HG03439 (cell line): ENCODE data around the gene ITPK1.

Experiments used
- ATAC-seq: cut with Tn5 transposase; IDR thresholded peaks from one replicate; pipeline ENCODE4 v1.9.1; 2021; ENCODE audit warnings: mild to moderate bottlenecking, moderate library complexity; ENCODE audit not compliant: unreplicated experiment

Gene ITPK1

DNA sequence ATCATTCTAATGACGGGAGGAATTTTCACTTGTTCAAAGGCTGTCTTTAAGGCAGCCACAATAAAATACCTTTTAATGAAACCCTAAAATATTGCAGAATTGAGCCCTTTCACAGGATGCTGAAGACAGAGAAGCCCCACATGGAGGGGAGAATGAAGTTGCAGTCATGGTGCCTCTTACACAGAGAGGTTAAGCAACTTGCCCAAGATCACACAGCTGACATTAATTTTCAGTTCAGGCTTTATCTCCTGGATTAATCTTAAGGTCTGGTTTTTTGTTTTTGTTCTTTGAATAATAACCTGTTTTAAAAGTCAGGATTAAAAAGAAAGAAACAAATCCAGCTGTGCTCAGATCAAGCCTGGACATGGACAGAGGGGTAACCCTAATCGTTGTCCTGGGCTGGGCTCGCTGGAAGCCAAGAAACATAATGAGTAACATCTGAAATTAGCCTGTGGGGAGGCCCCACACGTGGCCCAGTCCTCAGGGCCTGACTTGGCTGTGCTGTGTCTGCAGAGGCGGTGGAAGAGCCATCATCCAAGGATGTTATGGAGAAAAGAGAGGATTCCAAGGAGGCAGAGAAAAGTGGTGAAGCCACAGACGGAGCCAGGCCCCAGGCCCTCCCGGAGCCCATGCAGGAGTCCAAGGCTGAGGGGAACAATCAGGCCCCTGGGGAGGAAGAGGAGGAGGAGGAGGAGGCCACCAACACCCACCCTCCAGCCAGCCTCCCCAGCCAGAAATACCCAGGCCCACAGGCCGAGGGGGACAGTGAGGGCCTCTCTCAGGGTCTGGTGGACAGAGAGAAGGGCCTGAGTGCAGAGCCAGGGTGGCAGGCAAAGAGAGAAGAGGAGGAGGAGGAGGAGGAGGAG, 184.8 kb downstream of the ITPK1 start:
- ATAC-seq: no peak

DNA sequence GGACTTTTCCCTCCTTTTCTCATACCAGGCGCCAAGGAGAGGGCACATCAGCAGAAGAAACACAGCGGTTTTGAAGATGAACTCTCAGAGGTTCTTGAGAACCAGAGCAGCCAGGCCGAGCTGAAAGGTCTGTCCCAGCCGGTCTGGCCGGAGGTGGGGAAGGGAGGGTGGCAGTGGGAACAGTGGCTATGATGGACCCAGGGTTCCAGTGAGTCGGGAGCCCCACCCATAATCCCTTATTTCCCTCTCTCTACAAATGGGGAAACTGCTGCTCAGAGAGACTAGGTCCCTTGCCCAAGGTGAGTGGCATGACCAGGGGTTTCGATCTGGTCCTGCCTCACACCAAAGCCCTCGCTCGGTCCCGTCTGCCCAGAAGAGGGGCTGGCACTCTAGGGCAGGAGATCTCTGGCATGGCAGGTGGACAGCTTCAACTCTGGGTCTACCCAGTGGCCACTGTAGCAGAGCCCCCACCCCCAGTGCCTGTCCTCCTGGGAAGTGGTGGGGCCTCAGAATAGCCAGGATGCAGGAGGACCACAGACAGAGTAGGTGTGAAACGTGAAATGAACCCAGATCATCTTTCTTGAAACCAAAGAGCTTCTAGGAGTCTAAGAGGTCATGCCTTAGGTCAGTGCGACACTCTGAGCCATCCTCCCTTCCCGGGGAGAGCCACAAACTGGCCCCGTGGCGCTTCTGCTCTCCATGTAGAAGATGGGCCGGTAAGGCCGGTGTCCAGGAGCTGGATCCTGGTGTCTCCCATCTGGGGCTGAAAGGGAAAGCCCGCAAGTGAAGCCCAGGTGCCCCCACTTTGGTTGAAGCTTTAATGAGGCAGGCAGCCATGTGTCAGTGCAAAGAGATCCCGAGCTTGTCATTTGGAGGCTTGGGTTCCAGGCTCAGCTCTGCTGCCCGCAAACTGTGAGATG, 185.8 kb downstream of the ITPK1 start:
- ATAC-seq: no peak

GRCh38 chr14:92928961-92929688, 186.6 kb downstream of the ITPK1 start:
- ATAC-seq: no peak

GRCh38 chr14:92928258-92928629, 187.5 kb downstream of the ITPK1 start:
- ATAC-seq: no peak

DNA sequence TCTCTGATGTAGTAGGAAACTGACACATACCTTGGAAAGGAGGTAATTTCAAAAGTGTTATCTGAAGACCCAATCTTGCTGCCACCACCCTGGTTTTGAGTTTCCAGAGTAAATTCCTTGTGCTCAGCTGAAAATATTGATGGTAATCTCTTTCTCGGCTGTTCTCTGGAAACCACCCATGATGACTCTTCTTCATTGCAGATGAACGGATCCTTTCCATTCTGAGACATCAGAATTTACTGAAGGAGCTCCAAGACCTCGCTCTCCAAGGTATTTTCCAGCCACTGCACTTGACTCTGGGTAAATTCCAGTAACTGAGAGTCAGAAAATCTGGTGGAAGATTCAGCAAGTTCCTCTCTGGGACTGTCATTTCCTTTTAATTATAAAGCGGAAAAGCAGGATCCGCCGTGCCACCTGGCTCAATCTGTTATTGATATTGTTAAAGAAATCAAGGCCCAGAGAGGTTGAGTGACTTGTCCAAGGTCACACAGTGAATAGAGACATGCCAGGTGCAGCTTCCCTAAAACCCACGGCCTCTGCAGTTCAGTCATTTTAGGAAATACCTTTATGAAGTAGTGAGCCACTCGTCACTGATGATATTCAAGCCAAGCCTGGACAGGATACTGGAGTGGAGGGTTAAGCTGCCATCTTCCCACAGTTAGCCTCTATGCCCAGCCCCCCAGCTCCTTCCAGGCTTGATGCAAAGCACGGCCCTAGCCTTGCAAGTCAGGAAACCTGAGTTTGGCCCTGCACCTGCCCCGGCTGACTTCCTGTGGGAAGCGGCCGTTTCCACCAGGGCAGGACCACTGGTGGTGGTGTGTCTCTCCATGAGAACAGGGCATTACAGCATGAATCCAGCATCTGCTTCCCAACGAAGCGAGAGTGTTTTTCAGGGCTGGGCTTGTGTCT, 188.1 kb downstream of the ITPK1 start:
- ATAC-seq: no peak

GRCh38 chr14:92926931-92927330, 188.8 kb downstream of the ITPK1 start:
- no peak for ATAC-seq

- no peak for ATAC-seq
These were observed 189.4 kb downstream of the ITPK1 start for GRCh38 chr14:92926180-92926845.

DNA sequence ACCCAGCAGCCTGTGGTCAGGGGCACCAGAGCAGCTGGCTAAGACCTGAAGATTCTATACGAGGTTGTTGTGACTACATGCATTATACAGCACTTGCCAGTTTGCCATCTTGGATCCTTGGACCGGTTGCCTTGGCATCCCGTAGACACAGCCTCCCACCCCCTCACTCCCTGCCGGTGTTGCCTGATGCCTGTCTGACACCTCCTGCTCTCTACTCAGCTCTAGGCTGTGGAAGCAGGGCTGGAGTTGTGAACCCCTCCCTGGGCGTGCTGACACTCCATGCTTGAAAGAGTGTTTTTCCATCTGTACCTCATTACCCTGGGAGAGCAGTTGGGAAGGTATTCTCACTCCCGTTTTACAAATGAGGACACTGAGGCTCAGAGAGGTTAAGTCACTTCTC, 190.3 kb downstream of the ITPK1 start:
- ATAC-seq: no peak

DNA sequence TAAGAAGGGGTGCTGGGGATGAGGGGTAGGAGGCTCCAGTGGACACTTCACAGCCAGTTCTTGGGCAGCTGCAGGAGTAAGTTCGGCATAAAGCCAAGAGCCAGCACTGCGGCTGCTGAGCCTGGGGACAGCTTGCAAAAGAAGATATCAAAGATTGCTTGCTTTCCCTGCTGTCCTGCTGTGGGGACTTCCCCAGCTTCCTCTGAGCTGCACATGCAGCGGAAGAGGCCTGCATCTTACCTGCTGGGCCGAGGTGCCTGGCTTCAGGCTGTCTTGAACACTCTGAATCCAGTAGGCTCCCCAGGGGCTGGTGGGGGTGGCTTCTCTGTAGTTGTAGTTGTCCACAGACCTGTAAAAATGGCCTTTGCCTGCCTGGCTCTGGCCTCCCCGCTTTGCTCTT, 191.5 kb downstream of the ITPK1 start:
- no peak for ATAC-seq

DNA sequence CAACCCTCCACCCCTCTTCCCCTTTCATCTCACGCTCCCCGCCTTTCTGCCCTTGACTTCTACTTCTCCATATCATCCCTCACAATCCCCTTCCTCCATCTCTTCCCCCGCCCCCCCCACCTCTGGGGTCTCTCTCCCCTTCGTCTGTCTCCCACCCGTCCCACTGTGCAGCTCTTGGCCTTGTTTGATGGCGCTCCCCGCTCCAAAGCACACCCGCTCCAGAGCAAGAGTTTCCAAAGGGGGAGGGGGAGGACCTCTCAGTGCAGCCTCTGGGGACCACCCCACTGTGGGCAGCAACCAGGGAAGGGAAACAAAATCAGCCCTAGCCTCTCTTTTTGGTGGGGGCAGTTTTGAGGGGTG, 192.0 kb downstream of the ITPK1 start:
- ATAC-seq: no peak

DNA sequence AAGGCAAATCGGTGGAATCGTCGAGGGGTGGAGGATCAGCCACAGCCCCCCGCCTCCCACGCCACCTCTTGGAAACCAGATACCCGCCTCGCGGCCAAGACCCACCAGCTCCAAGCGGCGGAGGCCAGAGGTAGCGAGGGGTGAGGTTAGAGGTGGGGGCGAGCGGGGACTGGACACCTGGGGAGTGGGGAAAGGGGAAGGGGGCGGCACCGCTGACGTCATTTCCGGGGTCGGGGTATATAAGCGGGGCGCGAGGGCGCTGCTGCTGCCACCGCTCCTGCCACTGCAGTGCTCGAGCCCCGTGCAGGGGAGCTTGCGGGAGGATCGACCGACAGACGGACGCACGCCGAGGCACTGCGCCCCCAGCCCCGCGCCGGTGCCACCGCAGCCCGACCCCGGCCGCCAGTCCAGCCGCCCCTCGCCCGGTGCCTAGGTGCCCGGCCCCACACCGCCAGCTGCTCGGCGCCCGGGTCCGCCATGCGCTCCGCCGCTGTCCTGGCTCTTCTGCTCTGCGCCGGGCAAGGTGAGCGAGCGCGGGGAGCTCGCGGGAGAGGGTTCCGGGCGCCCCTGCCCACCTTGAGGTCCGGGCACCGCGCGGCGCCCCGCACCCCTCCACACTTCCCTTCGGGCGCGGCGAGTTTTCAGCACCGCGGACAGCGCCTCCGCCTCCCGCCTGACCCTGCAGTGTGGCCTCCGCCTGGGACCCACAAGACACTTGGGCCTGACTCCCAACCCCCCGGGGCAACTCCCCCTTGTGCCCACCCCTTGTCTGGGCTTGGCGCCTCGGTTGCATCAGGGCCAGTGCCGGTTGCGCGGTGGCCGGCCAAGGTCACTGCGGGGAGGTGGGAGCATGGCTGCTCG, 192.6 kb downstream of the ITPK1 start, which contains the start of gene CHGA:
CHGA (plus strand) TSS at position 268 of the 861 bp plus-strand sequence; CDS start at position 478, 210 bp downstream.
- ATAC-seq: no peak

DNA sequence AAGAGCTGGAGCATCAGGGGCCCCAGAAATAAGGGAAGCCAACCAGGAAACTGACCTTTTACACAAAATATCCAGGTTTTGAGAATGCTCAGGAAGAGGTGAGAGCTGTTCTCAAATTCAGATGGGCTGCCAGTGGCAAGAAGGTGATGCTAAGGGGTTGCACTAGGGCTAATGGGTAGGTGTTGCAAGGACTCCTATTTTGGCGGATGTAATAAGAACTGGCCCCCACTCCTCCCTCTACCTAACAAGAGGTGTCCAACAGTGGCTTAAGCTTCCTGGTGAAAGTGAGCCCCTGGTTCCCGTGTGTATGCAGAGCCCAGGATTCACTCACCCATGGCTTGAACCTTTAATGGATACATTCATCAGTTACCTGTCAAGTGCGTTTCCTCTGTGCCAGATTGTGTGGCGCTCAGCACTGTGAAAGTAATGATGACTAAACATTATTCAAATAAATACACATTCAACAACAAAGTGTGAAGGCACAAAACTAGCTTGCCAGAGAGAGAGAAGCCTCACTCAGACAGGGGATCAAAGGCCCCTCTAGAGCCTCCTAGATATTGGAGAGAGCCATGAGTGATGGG, 193.5 kb downstream of the ITPK1 start:
- ATAC-seq: no peak

DNA sequence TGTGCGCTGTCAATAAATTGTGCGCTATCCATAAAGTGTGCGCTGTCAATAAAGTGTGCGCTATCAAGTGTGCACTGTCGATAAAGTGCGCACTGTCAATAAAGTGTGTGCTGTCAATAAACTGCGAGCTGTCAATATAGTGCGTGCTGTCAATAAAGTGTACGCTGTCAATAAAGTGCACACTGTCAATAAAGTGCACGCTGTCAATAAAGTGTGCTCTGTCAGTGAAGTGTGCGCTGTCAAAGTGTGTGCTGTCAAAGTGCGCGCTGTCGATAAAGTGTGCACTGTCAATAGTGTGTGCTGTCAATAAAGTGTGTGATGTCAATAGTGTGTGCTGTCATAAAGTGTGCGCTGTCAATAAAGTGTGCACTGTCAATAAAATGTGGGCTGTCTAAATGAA, 195.7 kb downstream of the ITPK1 start:
- no peak for ATAC-seq

GRCh38 chr14:92917956-92918355, 197.8 kb downstream of the ITPK1 start:
- ATAC-seq: no peak

DNA sequence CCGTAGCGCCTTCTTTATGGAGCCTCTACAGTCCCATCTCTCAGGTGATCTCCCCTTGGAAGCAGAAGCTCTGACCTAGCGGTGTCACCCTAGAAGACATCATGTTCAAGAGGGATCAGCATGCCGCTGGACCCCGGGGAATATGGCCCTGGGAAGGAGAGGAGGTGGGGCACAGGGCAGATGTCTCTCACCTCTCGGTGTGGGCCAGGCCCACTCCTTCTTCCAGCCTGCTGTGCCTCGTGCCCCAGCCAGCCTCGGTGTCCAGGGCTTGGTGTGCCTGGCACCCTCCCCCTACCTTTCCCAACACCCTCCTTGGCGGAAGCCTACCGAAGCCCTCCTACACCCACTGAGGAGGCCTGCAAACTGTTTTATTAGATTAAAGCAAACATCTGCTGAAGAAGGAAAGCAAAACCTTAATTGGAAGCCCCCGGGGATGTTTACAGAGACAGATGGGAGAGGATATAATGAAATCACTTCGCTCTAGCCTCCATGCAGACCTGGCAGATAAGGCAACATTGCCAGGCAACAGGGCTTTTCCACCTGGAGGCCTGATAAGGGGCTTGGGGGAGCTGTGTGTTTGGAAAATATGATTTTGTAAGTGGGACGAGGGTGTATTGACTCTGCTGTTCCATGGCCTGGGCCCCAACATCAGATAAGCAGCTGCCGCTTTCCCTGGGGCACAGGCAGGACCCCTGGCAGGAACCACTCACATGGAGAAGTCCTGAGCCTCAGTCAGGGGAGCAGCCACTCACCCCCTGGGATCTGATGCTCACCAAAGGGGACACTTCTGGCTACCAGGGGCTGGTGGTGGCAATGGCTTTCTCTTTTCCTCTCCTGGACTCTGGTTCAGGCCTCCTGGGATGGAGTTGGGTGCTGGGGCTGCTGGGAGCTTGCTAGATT, 198.4 kb downstream of the ITPK1 start:
- no peak for ATAC-seq

- ATAC-seq: no peak
These were observed 199.5 kb downstream of the ITPK1 start for GRCh38 chr14:92916201-92916600.

- ATAC-seq: no peak
These were observed 201.6 kb downstream of the ITPK1 start for GRCh38 chr14:92914087-92914656.
